Measurements from ENCODE around the gene DHRS7.

GRCh38 chr14:60133487-60133886 lies 31.7 kb downstream of the DHRS7 start:
- TF ChIP-seq CTCF (optimal IDR thresholded peaks at IDR 0.05 in 1 of 3, IDR thresholded peaks at IDR 0.05 in 1 of 3, conservative IDR thresholded peaks at IDR 0.05 in 1 of 3; ENCODE audit: extremely low read depth in 1 of 3, insufficient read depth in 2 of 3, low read length in 3 of 3): no peak
- TF ChIP-seq EZH2 (IDR thresholded peaks at IDR 0.05; ENCODE audit: low read length): no peak

Measured in keratinocyte (primary cell).